ENCODE results near the gene COL20A1.

Gene COL20A1

DNA sequence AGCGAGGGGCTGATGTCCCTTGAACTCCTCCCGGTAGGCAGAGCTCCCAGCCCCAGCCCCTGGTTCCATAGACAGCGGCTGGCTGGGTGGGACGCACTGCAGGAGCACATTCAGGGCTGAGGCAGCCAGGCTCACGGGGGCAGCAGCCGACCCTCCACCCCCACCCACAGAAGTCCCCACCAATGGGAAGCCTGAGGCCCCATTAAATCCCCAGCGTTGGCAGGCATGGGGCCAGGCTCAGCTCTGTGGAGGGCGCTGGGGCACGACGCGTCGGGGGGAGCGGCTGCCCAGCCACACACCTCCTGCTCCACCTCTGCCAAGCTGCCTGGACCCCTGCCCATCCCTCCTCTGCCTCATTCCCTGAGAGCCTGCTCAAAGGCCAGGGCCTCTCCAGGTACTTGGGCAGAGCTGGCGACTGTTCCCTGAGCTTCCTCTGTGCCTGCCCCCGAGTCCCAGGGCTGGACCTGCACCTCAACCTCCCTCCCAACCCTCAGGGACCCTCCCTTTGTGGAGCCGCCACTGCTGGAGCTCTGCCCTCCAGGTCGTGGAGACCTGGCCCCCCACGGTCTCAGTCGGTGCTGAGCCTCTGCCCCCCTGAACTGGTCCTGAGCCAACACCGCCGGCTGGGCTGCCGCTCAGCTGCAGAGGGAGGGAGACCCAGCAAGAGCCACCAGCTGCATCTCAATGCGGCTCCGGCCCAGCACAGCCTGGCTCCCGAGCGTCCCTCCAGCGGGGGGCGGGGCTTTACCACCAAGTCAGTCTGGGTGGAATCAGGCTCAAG lies 59.0 kb downstream of the COL20A1 start:
- no peak for DNase-seq

- DNase-seq, result no peak
Measured at GRCh38 chr20:63352811-63353221, 59.8 kb downstream of the COL20A1 start.

DNA sequence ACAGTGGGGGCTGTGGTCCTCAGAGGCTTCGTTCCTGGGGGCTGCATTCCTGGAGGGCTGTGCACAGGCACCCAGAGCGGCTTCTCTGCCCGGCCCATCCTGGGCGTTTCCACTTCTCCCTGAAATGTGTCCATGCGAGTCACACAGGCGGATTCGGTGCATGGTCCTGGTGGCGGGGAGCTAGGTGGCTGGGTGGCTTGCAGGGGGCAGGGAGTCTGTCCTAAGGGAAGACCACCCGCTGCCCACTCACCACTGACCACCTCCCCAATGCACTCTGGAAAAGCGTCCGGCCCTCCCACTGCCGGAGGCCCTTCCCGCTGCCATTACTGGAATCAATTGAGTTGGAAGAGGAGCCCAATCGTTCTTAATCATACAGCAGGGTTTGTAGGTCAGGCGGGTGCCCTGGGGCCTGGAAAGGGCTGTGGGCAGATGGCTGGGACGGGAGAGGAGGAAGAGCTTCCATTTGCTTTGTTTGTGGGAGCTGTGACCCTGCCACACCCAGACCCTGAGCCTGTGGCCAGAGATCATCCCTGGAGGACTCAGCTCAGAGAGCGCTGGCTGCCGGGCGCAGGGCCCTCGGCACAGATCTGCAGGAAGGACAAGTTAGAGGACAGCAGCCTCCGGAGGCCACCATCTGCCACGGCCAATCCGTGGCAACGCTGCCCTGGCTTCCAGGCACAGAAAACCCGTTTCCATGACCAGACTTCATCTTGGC lies 61.8 kb downstream of the COL20A1 start:
- no peak for DNase-seq

DNA sequence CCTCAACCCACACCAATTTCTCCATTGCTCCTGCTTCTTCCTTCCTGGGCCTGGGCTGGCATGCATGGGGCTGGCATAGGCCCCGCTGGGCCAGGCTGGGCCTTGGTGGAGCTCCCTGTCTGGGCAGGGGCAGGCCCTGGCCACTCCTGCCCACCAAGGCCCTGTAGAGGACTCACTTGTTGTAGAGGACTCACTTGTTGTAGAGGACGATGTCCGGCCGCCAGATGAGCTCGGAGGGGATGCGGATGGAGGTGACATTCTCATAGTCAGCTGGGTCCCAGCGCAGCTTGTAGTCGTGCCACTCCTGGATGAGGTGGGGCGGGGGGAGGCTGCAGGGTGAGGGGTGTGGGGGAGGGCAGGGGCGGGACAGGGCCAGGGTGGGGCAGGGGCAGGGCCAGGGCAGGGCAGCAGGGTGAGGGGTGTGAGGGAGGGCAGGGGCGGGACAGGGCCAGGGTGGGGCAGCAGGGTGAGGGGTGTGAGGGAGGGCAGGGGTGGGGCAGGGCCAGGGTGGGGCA lies 62.9 kb downstream of the COL20A1 start:
- no peak for DNase-seq

DNA sequence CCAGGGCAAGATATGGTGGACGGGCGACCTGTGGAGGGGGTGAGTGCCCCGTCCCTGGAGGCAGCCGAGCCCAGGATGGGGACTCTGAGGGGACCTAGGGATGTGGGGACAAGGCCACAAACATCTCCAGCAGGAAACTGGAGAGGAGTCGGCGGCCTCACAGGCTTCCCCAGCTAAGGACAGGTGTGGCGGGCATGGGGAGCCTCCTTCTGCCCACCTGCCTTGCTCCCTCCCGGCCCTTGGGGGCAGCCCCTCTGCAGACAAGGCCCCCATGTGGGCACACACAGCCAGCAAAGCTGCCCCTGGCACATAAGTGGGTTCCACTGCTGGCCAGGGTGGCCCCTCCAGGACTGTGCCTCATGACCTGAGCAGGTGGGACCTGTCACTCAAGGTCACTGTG lies 63.5 kb downstream of the COL20A1 start:
- no peak for DNase-seq

- no peak for DNase-seq
Measured at GRCh38 chr20:63356931-63357879, 64.2 kb downstream of the COL20A1 start.

DNA sequence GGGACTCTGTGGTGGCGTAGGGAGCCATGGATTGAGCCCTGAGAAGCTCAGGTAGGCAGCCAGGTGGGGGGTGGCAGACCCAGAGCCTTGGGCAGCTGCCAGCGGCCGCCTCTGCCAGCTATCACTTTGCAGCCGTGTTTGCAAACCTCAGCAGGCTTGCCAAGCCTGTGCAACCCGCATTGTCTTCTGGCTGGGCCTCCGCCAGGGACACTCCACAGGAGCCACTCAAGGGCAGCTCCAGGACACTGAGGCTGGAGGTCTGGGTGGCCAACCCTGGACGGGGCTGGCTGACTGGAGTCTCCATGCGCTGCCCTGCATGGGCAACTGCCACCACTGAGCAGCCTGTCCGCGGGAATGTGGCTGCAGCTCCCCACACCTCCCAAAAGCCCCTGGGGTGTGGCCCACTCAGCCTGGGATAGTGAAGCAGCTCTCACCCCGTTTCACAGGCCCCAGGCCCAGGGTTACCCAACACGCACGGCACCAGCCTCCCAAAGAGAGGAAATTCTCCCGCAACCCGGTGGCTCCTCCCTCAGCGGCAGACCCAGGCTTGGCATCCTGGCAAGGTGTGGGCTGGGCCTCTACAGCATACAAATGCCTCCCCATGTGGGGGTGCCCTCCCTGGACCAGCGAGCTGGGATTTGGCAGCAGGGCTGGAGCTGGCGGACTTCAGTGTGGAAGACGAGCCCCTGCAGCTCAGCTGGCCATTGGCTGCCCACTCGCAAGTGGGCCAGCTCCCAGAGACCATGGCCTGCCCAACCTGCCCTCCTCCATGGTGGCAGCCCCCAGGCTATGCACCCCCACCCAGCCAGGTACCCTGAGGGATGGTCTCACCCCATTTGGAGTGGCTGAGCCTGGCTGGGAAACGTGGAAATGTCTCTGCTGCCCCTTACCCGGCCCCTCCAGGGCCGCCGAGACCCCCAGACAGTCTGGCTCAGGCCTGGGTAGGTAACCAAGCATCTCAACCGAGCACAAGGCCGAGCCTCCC lies 65.2 kb downstream of the COL20A1 start:
- no peak for DNase-seq

- no peak for DNase-seq
Measured at GRCh38 chr20:63359164-63359934, 66.4 kb downstream of the COL20A1 start.

DNA sequence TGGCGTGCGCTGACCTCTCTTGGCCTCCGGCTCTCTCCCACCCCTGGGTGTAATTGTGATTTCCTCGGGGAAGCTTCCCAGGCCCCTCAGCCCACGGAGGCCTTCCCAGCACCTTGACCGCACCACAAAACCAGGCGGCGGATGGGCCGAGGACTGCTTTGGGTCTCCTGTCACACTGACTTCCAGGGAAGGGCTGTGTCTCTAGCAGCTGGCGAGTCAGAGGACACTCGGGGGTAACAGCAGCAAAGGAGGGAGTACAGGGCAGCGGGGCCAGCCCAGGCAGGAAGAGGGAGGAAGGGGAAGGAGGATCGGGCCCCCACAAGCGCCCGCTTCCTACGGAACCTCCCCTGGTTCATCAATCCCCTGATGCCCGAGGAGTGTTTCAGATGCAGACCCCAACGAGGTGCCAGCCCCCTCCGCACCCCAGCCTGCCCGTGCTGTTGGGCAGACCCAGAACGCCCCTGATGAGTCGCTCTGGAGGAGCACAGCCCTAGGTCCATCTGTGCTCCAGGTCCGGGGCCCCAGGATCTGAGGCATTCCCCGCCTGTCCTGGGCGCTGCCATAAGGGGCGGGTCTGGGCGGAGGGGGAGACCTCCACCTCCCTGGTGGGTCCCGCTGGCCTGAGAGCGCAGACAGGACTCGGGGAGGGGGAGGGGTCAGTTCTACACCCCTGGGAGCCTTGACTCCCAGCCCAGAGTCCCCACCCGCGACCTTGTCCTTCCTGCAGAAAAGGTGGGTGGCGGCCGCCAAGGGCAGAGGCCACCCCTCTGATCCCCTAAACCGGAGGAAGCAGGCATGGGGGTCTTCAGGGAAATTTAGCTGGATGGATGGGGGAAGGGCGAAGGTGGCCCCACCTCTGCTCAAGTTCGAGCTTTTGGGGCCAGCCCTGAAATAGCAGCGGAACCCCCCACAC lies 67.2 kb downstream of the COL20A1 start:
- no peak for DNase-seq

DNA sequence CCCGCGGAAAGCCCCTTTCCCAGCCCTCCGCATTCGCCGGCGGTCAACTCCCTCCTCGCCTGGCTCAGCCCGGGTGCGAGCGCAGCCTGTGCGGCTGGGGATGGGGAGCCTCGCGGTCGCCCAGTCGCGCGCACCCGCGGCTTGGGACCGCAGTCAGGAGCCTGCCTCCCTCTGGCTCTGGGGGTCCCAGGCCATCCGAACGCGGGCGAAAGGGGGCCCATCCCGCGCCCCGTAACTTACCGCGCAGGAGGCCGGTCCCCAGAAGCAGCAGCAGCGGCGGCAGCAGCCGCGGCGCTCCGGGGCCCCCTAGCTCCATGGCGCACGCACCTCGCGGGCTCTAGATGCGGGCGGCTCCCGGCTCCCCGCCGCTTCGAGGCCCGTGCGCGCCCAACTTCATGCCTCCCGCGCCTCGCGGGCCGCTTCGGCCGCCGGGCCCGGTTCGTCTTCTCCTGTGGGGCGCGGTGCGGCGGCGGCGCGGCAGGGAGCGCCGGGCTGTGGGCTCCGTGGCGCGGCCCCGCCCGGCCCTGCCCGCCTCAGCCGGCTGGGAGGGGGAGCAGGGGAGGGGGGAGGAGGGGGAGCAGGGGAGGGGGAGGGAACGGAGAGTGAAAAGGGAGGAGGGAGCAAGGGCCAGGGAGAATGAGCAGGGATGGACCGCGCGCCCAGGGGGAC lies 68.0 kb downstream of the COL20A1 start, which contains the start of gene CHRNA4:
TSS of gene CHRNA4 (minus strand) at position 500 of the 669 bp plus-strand sequence. CDS start at position 316, 184 bp downstream.
- no peak for DNase-seq

- DNase-seq, result no peak
Measured at GRCh38 chr20:63361519-63362435, 68.8 kb downstream of the COL20A1 start.

DNA sequence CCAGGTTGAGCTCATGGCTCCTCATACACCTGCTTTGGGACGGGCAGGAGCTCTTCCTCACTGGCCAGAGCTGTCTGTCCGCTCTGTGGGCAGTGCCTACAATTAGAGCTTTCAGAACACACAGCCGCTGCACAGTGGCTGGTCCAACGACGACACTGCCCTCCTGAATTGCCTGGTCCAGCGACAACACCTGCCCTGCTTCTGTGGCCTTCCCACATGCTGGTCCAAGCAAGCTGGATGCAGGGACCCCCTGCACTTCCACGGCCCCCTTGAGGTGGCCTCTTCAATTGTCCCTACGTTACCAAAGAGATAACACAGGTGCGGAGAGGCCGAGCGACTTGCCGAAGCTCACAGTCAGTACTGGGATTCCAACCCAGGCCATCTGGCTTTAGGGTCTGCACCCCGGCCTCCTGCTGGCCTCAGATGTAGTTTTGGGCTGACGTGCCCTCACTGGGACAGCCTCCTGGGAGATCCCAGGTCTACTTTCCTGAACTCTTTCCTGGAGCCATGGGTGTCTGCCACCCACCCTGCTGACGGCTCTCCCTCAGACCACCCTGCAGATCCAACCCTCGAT lies 69.5 kb downstream of the COL20A1 start:
- no peak for DNase-seq

DNA sequence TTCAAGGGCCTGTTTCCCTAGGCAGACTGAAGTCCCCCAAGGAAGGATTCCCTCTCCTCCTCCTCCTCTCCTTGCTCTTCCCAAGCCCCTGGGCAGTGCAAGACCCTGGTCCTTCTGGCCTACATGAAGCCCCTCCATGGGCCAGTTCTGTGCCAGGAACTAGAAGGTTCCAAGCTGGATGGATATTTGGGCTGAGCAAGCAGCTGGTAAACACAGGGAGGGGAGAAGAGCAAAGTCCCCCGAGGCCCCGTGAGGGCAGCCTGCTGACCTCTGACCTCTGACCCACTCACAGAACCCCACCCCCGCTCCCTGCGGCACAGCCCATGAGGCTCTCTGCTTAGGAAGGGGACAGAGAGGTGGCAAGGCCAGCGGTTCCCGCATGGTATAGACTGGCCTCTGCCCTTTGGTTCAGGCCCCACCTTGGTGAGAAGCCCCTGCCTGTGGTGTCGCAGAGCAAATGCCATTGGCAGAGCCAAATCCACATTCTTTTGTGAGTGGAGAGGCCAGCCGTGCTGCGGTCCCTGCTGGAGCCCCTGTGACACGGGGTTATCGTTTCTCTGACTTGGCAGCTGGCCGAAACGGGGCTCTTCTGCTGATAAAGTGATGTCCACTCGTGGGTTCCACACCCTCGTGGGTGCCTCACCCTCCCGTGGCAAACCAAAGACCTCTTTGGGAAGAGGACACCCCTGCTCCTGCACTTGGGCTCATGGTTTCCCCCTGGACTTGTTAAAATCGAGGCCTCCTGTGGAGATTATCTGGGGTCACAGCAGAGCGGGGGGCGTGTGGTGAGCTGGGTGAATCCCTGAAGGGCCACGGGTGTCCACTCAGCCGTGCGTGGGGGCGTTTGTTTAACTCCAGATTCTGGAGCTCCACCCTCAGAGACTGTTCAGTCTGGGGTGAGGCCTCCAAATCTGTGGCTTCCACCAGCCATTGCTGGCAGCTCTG lies 70.3 kb downstream of the COL20A1 start:
- no peak for DNase-seq

DNA sequence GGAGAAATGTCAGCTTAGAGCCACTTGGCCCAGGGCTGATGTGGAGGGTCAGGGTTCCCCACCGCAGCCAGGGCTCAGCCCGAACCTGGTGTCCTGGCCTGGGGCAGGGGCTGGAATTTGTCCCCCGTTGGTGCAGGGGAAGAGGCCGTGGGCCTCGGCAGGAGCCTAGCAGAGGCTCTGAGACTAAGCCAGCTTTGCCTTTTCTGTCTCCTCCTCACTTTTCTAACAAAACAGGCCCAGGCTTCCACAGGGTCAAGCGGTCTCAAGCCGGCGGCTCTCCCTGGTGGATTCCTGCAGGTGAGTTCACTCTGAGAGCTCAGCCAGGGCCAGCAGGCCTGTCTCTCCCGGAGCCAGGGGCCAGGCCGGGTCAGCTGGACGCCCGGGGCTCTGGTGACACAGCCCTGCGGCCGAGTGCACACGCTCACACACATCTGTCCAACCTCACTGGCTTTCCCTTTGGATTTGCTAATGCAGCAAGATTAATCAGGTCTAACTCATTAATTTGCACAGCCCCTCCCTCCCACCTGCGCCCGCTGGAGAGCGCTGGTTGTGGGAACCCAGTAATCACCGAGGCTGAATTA lies 71.1 kb downstream of the COL20A1 start:
- DNase-seq, result no peak

- DNase-seq, result no peak
Measured at GRCh38 chr20:63364801-63365585, 72.0 kb downstream of the COL20A1 start.
